HepG2 (cell line): ENCODE data around the gene TMA7B. TPM values are rescaled to one million over a fixed set of nuclear protein-coding genes. Genes with fewer than 3 reads are reported as not detected.

Experiments
- ATAC-seq: fragments of 200-7000 bp; cut with Tn5 transposase; 3 replicates; pipeline ENCODE4 v1.9.1; 2020; ENCODE audit warnings: mild to moderate bottlenecking, moderate library complexity
- BruUV-seq: library from RNA; stranded (reverse); fragments of 400-500 nt; replicated peaks from 2 replicates; lab custom pipeline; 2021; lab: Mats Ljungman, UMichigan
- CTCF ChIA-PET: fragments of 300-600 bp; formaldehyde crosslinking; extraction: SDS; loops from one replicate; lab custom pipeline; 2021; ENCODE audit warnings: low total read pairs, inconsistent platforms, low intra/inter-chr PET ratio; lab: Yijun Ruan, JAX
- POLR2A ChIA-PET: fragments of 350-600 bp; sonication (Branson Sonifier 250); formaldehyde crosslinking; loops from one replicate; lab custom pipeline; 2020; ENCODE audit warnings: antibody characterized with exemption, inconsistent platforms; lab: Yijun Ruan, JAX
- DNase-seq: peaks from one replicate; pipeline ENCODE4 v3.0.0-alpha.2; 2015; ENCODE audit warnings: low spot score
- FAIRE-seq: peaks from 3 replicates; lab custom pipeline; 2011; peaks lifted over from hg19 to GRCh38; lab: Jason Lieb, UNC
- H2AFZ ChIP-seq: one replicate; pipeline ENCODE4 v1.6.1; 2011; ENCODE audit warnings: low read length, inconsistent platforms
- H3K27ac ChIP-seq: fragments of 300-600 bp; 3 replicates; pipeline ENCODE4 v1.8.0; 2011; ENCODE audit warnings: mixed run types, mild to moderate bottlenecking, mixed read lengths, low read length, inconsistent platforms; ENCODE audit not compliant: insufficient read depth; ENCODE audit errors: extremely low read length
- H3K27me3 ChIP-seq, 2 experiments: fragments of 200-600 bp in 1 of 2; 2 replicates in 1 of 2; 3 replicates in 1 of 2; pipeline versions ENCODE4 v1.6.0 to v1.8.0; 2011; ENCODE audit warnings: low read length in 2 of 2, mild to moderate bottlenecking in 2 of 2, moderate library complexity in 2 of 2, inconsistent platforms in 1 of 2; ENCODE audit not compliant: insufficient read depth in 2 of 2, control insufficient read depth in 1 of 2
- H3K36me3 ChIP-seq, 2 experiments: fragments of 200-600 bp in 1 of 2; replicated peaks in 1 of 2; 2 replicates in 1 of 2; 3 replicates in 1 of 2; pipeline versions ENCODE4 v1.5.1 to v1.8.0; 2011; ENCODE audit warnings: low read length in 2 of 2, inconsistent platforms in 1 of 2; ENCODE audit not compliant: insufficient read depth in 2 of 2, control insufficient read depth in 1 of 2
- H3K4me1 ChIP-seq: 2 replicates; pipeline ENCODE4 v1.5.1; 2012; ENCODE audit warnings: low read length, inconsistent platforms; ENCODE audit not compliant: insufficient read depth
- H3K4me2 ChIP-seq: 2 replicates; pipeline ENCODE4 v1.6.0; 2011; ENCODE audit warnings: low read depth, low read length, inconsistent platforms
- H3K4me3 ChIP-seq, 3 experiments: fragments of 200-600 bp in 1 of 3; sonication (generic), shearing (Covaris generic) in 1 of 3; replicated peaks in 1 of 3; 2 replicates each; pipeline ENCODE4 v1.5.1; 2011 to 2016; ENCODE audit warnings: low read length in 3 of 3, inconsistent platforms in 2 of 3, low read depth in 2 of 3, mild to moderate bottlenecking in 2 of 3, control low read depth in 1 of 3, mixed read lengths in 1 of 3; ENCODE audit not compliant: insufficient read depth in 1 of 3
- H3K79me2 ChIP-seq: one replicate; pipeline ENCODE4 v1.6.1; 2011; ENCODE audit warnings: low read length, inconsistent platforms; ENCODE audit not compliant: insufficient read depth
- H3K9ac ChIP-seq: 2 replicates; pipeline ENCODE4 v1.6.0; 2011; ENCODE audit warnings: mild to moderate bottlenecking, low read depth, low read length, inconsistent platforms; ENCODE audit not compliant: insufficient read depth
- H3K9me3 ChIP-seq: 2 replicates; pipeline ENCODE4 v1.5.1; 2012; ENCODE audit warnings: mild to moderate bottlenecking, low read length
- H4K20me1 ChIP-seq: 2 replicates; pipeline ENCODE4 v1.6.0; 2011; ENCODE audit warnings: inconsistent platforms, mild to moderate bottlenecking, low read length, moderate library complexity; ENCODE audit not compliant: insufficient read depth
- AHR ChIP-seq: IDR thresholded peaks from 2 replicates; pipeline ENCODE4 v1.6.1; 2018; ENCODE audit warnings: missing genetic modification reagents, missing compliant biosample characterization
- DRAP1 ChIP-seq: IDR thresholded peaks from 2 replicates; pipeline ENCODE4 v1.6.1; 2016; ENCODE audit warnings: missing genetic modification reagents, missing compliant biosample characterization
- EP300 ChIP-seq, 3 experiments: sonication (generic) in 1 of 3; formaldehyde crosslinking in 1 of 3; IDR thresholded peaks; 2 replicates each; pipeline versions ENCODE4 v1.5.1 to v1.6.1; 2011 to 2020; ENCODE audit warnings: low read depth in 2 of 3, low read length in 2 of 3, borderline replicate concordance in 1 of 3, improper control_type of control experiment in 1 of 3, mild to moderate bottlenecking in 1 of 3, missing genetic modification reagents in 1 of 3, moderate library complexity in 1 of 3
- ISL2 ChIP-seq: sonication (generic); formaldehyde crosslinking; IDR thresholded peaks from 2 replicates; pipeline ENCODE4 v1.5.0; 2020; ENCODE audit warnings: missing genetic modification reagents
- KAT7 ChIP-seq: IDR thresholded peaks from 2 replicates; pipeline ENCODE4 v1.6.1; 2018; ENCODE audit warnings: borderline replicate concordance, missing compliant biosample characterization
- REL ChIP-seq: sonication (generic); formaldehyde crosslinking; conservative IDR thresholded peaks from 2 replicates; pipeline ENCODE4 v1.8.0; 2022; ENCODE audit warnings: mild to moderate bottlenecking, missing genetic modification reagents, moderate library complexity
- SMARCE1 ChIP-seq: fragments of 450-650 bp; IDR thresholded peaks from 2 replicates; pipeline ENCODE4 v1.6.1; 2017; ENCODE audit warnings: borderline replicate concordance
- SNAI1 ChIP-seq: sonication (generic); formaldehyde crosslinking; IDR thresholded peaks from 2 replicates; pipeline ENCODE4 v1.5.0; 2020; ENCODE audit warnings: mild to moderate bottlenecking, missing genetic modification reagents, borderline replicate concordance
- ZNF280D ChIP-seq: sonication (generic); formaldehyde crosslinking; IDR thresholded peaks from 2 replicates; pipeline ENCODE4 v1.5.1; 2020; ENCODE audit warnings: mild to moderate bottlenecking, missing genetic modification reagents
- ZNF556 ChIP-seq: sonication (generic); formaldehyde crosslinking; IDR thresholded peaks from 2 replicates; pipeline ENCODE4 v1.4.0; 2020; ENCODE audit warnings: mild to moderate bottlenecking, missing genetic modification reagents, borderline replicate concordance
- ZNF841 ChIP-seq: sonication (generic); formaldehyde crosslinking; IDR thresholded peaks from 2 replicates; pipeline ENCODE4 v1.8.1; 2023; ENCODE audit warnings: missing genetic modification reagents, borderline replicate concordance
- WGBS: methylation state at CpG from one replicate; pipeline ENCODE4 v1.1.6; 2017; ENCODE audit warnings: low lambda C conversion rate; 5-methylcytosine and 5-hydroxymethylcytosine counted together
- in situ Hi-C: cut with HindIII; loops from 2 replicates; pipeline ENCODE4 v1.10.0; 2017; ENCODE audit warnings: low pct_unique_long_range_greater_than_20kb; ENCODE audit not compliant: extremely low pct_ligation_motif_present
- intact Hi-C: fragments of 100-400 bp; cut with micrococcal nuclease; formaldehyde crosslinking; loops from one replicate; pipeline ENCODE4 v1.10.0; 2022; ENCODE audit not compliant: unreplicated experiment
- polyA plus RNA-seq, 8 experiments: library from polyadenylated mRNA; depleted of rRNA in 3 of 8; stranded (reverse) in 7 of 8; unstranded in 1 of 8; fragments of >200 nt; fragmentation: Illumina TruSeq in 4 of 8; extraction: Trizol in 4 of 8; gene quantifications; 2 replicates each; pipeline versions ENCODE4 v1.2.1 to v1.2.3, GENCODE V29; 2011 to 2016; ENCODE audit warnings: low read depth in 4 of 8, missing spikeins in 1 of 8, mixed read lengths in 1 of 8; ENCODE audit not compliant: insufficient read depth in 1 of 8
- total RNA-seq, 5 experiments: library from RNA; depleted of rRNA; stranded (reverse); fragments of >200 nt; fragmentation: Illumina TruSeq; extraction: Trizol; gene quantifications; 2 replicates each; pipeline ENCODE4 v1.2.3, GENCODE V29; 2016; ENCODE audit warnings: low read depth in 1 of 5
- TF ChIP-seq, protein P1 (sequence below): sonication (generic); formaldehyde crosslinking; IDR thresholded peaks from 2 replicates; pipeline ENCODE4 v1.4.0; 2020; ENCODE audit warnings: mild to moderate bottlenecking, missing genetic modification reagents, borderline replicate concordance
- TF ChIP-seq, protein P2 (sequence below): sonication (generic); formaldehyde crosslinking; IDR thresholded peaks from 2 replicates; pipeline ENCODE4 v1.8.1; 2023; ENCODE audit warnings: mild to moderate bottlenecking, moderate library complexity, missing genetic modification reagents
- TF ChIP-seq, protein P3 (sequence below): sonication (generic); formaldehyde crosslinking; IDR thresholded peaks from 2 replicates; pipeline ENCODE4 v1.4.0; 2020; ENCODE audit warnings: mild to moderate bottlenecking, missing genetic modification reagents

The TMA7B gene
- total and polyA plus RNA-seq, 2 of the 13 experiments (the other 11 are each of a cell fraction or from before 2014, with no cell fraction given): not detected

- TF ChIP-seq, protein P1, sequence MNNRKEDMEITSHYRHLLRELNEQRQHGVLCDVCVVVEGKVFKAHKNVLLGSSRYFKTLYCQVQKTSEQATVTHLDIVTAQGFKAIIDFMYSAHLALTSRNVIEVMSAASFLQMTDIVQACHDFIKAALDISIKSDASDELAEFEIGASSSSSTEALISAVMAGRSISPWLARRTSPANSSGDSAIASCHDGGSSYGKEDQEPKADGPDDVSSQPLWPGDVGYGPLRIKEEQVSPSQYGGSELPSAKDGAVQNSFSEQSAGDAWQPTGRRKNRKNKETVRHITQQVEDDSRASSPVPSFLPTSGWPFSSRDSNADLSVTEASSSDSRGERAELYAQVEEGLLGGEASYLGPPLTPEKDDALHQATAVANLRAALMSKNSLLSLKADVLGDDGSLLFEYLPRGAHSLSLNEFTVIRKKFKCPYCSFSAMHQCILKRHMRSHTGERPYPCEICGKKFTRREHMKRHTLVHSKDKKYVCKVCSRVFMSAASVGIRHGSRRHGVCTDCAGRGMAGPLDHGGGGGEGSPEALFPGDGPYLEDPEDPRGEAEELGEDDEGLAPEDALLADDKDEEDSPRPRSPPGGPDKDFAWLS (CRISPR knock-in tag): no peak
- no peak for TF ChIP-seq AHR
- TF ChIP-seq ZNF556 (CRISPR knock-in tag): no peak
- TF ChIP-seq ZNF280D: no peak
- TF ChIP-seq DRAP1 (CRISPR knock-in tag): no peak
- TF ChIP-seq, all 625 proteins: peak for 0
These were observed 7.8 kb upstream of the TMA7B start (continued) for GRCh38 chr22:39952347-39952746.

DNA sequence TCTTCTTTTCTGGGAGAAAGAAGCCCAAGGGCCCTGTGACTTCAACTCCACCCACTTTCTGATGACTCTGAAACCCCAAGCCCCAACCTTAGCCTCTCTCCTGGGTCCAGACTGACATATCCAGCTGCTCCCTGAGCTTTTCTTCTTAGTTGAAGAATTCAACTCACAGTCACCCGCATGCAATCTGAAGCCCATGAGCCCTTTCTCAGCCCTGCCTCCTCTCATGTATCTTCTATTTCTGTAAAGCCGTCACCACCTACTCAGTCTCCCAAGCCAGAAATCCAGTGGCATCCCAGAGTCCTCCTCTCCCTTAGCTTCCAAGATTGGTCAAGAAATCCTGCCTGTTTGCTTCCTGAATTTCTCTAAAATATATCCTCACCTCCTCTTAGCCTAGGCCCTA, 7.1 kb upstream of the TMA7B start:
- CTCF ChIA-PET: no interaction called here
- Histone ChIP-seq H3K79me2 (no peaks in the 10 kb centered on the region), H3K9ac (no peak overlapping the region), H3K4me3 (no peak overlapping the region), H3K27ac (no peak overlapping the region), H2AFZ (no peak overlapping the region), H3K36me3 (no peaks in the 10 kb centered on the region), H3K9me3 (no peaks in the 10 kb centered on the region), H4K20me1 (no peaks in the 10 kb centered on the region), H3K4me1 (peaks cover 11% of the 10 kb centered on the region; the same call in 1 of the 2 replicates), H3K4me2 (no peak overlapping the region), H3K27me3 (no peaks in the 10 kb centered on the region; a peak in 1 of 5 replicates)
- in situ Hi-C loops (no loop called here), intact Hi-C loops (no loop called here)
- no peak for ATAC-seq
- POLR2A ChIA-PET: no interaction called here
- no peak for FAIRE-seq
- DNase-seq: no peak
- no TSS peak for BruUV-seq
- WGBS: 59% methylated on average over 2 of the region's 2 CpGs
- no peak for TF ChIP-seq ZNF841 (CRISPR knock-in tag)
- TF ChIP-seq ISL2: no peak
- TF ChIP-seq, protein P2, sequence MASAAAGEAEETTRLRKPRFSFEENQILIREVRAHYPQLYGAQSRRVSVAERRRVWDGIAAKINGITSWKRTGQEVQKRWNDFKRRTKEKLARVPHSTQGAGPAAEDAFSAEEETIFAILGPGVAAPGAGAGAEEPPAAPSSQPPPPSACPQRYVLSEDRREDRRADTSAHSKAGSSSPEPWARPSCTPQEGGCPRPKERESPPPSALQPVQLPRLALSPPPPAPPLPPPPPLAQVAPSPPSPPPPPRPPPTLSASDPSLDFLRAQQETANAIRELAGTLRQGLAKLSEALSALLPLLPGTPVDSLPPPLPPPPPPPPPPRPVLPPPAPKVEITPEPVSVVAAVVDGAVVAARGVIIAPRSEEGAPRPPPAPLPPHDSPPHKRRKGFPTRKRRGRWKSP (CRISPR knock-in tag): no peak
- TF ChIP-seq EP300 (IDR thresholded peaks at IDR 0.05; ENCODE audit: low read depth in 2 of 2, low read length in 2 of 2): no peak
- TF ChIP-seq EP300 (CRISPR knock-in tag; IDR thresholded peaks at IDR 0.05; ENCODE audit: borderline replicate concordance): no peak
- no peak for TF ChIP-seq KAT7 (CRISPR knock-in tag)
- TF ChIP-seq, protein P3, sequence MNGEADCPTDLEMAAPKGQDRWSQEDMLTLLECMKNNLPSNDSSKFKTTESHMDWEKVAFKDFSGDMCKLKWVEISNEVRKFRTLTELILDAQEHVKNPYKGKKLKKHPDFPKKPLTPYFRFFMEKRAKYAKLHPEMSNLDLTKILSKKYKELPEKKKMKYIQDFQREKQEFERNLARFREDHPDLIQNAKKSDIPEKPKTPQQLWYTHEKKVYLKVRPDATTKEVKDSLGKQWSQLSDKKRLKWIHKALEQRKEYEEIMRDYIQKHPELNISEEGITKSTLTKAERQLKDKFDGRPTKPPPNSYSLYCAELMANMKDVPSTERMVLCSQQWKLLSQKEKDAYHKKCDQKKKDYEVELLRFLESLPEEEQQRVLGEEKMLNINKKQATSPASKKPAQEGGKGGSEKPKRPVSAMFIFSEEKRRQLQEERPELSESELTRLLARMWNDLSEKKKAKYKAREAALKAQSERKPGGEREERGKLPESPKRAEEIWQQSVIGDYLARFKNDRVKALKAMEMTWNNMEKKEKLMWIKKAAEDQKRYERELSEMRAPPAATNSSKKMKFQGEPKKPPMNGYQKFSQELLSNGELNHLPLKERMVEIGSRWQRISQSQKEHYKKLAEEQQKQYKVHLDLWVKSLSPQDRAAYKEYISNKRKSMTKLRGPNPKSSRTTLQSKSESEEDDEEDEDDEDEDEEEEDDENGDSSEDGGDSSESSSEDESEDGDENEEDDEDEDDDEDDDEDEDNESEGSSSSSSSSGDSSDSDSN (CRISPR knock-in tag): no peak
- TF ChIP-seq REL (CRISPR knock-in tag): no peak
- TF ChIP-seq SMARCE1: no peak
- no peak for TF ChIP-seq SNAI1
